Smooth muscle cell of bladder (primary cell): ENCODE data around the gene ZNF202. TPM values are rescaled to one million over a fixed set of nuclear protein-coding genes. Genes with fewer than 3 reads are reported as not detected.

Source experiments
- total RNA-seq: library from RNA; depleted of rRNA; stranded (reverse); fragments of >200 nt; gene quantifications from 2 replicates; pipeline ENCODE4 v1.2.3, GENCODE V29; 2014

ZNF202 gene
- 4.0 and 7.0 TPM in 2 replicates for total RNA-seq

GRCh38 chr11:123741159-123742030, at the start of gene ZNF202:
TSS of gene ZNF202 (minus strand) at chr11:123741660. CDS start at chr11:123730888, 10,772 bp downstream.

GRCh38 chr11:123754101-123754568, 12.7 kb upstream of the ZNF202 start, which contains the start of gene OR6X1:
TSS of gene OR6X1 (minus strand) at chr11:123754518. CDS start at chr11:123754518, 0 bp downstream.

Other genes with a start within 250 kb of the ZNF202 start
- gene SCN3B, start 87.0 kb downstream of the ZNF202 start, total RNA-seq = not detected in 2 replicates
- gene OR6X1, start 12.9 kb upstream of the ZNF202 start, total RNA-seq = not detected in 2 replicates
- gene OR6M1, start 64.7 kb upstream of the ZNF202 start, total RNA-seq = not detected in 2 replicates
- gene TMEM225, start 144.0 kb upstream of the ZNF202 start, total RNA-seq = not detected in 2 replicates
- not detected in 2 replicates for gene OR8D4, start 160.5 kb upstream of the ZNF202 start, total RNA-seq
- under 0.01 TPM in 1 of 2 replicates, not detected in the other for gene OR4D5, start 198.0 kb upstream of the ZNF202 start, total RNA-seq
- gene OR6T1, start 202.2 kb upstream of the ZNF202 start, total RNA-seq = not detected in 2 replicates
- not detected in 2 replicates for gene OR10S1, start 236.1 kb upstream of the ZNF202 start, total RNA-seq